Mammary microvascular endothelial cell (primary cell): ENCODE results near the gene TUBB4B. TPM values are rescaled to one million over a fixed set of nuclear protein-coding genes. Genes with fewer than 3 reads are reported as not detected.

Experiments
- total RNA-seq: library from RNA; depleted of rRNA; stranded (reverse); fragments of >200 nt; gene quantifications from 2 replicates; pipeline ENCODE4 v1.2.3, GENCODE V29; 2015

Gene TUBB4B
- total RNA-seq = 1,008 and 1,079 TPM in 2 replicates

DNA sequence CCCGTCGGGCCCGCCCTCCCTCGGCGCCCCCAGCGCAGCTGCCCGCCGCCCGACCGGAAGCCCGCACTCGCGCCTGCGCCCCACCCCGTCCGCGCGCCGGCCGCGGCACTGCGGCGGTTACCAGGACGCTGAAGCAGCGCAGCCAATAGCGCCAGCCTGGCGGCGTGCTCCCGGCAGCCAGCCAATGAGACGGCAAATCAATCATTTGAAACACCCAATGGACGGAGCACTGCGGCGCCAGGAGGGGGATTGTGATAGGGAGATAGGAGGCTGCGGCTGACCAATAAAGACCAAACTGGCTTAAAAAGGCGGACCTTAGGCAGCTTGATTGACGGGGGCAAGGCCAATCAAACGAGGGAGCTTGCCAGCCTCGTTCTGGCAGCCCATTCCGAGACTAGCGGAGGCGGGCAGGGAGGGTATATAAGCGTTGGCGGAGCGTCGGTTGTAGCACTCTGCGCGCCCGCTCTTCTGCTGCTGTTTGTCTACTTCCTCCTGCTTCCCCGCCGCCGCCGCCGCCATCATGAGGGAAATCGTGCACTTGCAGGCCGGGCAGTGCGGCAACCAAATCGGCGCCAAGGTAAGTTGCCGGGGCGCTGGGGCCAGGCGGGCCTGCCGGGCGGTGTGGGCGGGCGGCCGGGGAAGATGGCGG lies at the start of gene TUBB4B:
Gene TUBB4B, plus strand, starts transcription at position 447 of the 649 bp plus-strand sequence. Its CDS starts 74 bp downstream, at position 521.

GRCh38 chr9:137200311-137201204 lies 40.5 kb upstream of the TUBB4B start, which contains the start of gene TPRN:
TSS of gene TPRN (minus strand) at chr9:137200741. CDS start at chr9:137200711, 30 bp downstream.

GRCh38 chr9:137205126-137206069 lies 35.7 kb upstream of the TUBB4B start, which contains the start of the genes NDOR1 and TMEM203:
TSS of gene NDOR1 (plus strand) at chr9:137205700. CDS start at chr9:137205778, 78 bp downstream.
TSS of gene TMEM203 (minus strand) at chr9:137205648. CDS start at chr9:137205414, 234 bp downstream.

GRCh38 chr9:137222190-137223077 lies 18.7 kb upstream of the TUBB4B start, which contains the start of gene RNF208:
TSS of gene RNF208 (minus strand) at chr9:137222240. CDS start at chr9:137221212, 1,028 bp downstream.

GRCh38 chr9:137224830-137225694 lies 16.0 kb upstream of the TUBB4B start, which contains the start of gene CYSRT1:
TSS of gene CYSRT1 (plus strand) at chr9:137225174. CDS start at chr9:137225622, 448 bp downstream.

DNA sequence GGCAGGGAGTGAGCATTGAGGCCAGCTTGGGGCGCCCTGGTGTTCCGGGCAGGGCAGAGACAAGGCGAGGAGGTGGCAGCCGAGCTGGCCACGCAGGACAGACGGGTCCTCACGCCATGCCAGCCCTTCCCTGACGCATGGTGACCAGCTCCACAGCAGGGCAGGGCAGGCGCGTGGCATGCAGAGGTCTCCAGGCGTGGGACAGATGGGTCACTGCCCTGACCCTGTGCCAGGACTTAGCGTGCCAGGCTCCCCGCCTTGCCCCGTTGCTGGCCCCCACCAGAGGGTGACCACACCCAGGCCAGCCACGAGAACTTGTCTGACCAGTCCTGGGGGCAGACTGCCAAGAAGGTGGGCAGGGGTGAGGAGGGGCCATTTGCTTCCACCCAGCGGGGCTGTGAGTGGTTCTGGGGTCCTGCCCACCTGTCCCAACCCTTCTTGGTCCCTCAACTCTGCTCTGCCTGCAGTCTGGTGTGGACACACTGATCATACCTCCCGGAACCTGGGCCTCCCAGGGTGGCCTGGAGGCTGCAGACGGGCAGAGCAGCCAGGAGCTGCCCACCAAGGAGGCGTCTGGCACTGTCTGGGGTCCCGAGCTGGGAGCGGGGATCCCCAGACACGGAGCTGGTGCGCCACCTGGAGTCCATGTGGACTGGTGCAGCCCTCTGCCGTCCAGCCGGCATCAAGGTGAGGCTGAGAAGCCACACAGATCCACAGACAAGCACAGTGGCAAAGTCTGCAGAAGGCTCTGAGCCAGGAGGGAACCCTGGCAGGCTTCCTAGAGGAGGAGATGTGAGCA lies 13.8 kb upstream of the TUBB4B start, which contains the start of gene RNF224:
Gene RNF224, plus strand, starts transcription at position 449 of the 799 bp plus-strand sequence. CDS start 834 bp downstream, outside the sequence.

GRCh38 chr9:137230705-137231371 lies 10.2 kb upstream of the TUBB4B start, which contains the start of gene SLC34A3:
TSS of gene SLC34A3 (plus strand) at chr9:137230901. CDS start at chr9:137231703, 802 bp downstream.

GRCh38 chr9:137251194-137251461 lies 10.0 kb downstream of the TUBB4B start, which contains the start of gene STPG3:
TSS of gene STPG3 (plus strand) at chr9:137251286. CDS start at chr9:137251287, 1 bp downstream.

DNA sequence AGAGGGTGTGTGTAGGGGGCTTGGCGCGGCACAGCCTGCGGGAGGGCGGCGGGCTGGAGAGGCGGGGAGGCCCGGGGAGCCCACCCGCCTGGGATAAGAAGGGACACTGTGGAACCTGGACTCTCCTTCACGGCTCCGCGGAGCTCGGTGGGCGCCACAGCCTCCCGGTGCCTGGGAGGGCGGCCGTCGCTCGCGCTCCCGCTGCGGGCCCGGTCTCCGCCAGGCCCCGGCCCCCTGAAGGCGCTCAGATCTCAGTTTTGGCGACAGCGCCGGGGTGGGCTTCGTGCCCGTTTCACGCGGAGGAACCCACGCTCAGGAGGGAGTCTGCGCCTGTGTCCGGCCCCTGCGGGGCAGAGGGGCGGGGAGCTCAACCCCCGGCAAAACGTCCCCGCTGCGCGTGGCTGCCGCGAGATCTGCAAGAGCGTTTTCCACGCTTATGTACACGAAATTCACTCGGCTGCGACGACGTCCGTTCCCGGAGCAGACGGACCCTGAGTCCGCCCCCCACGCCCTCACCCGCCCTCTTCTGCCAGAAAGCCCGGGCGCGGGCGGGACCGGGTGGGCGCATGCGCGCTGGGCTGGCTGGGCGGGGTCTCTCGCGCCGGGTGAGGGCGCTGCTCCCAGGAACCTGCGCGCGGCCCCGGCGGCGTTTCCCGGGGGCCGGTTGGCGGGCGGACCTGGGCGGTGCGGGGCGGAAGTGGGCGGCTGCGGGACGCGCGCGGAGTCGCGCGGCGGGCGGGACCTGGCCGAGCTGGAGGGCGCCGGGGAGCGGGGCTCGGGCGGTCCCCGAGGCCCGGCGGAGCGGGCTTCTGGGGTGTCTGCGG lies 13.7 kb downstream of the TUBB4B start, which contains the start of gene NELFB:
Gene NELFB, plus strand, starts transcription at position 704 of the 824 bp plus-strand sequence.

GRCh38 chr9:137277329-137278041 lies 36.4 kb downstream of the TUBB4B start, which contains the start of gene TOR4A:
TSS of gene TOR4A (plus strand) at chr9:137277726. CDS start at chr9:137278690, 964 bp downstream.

Other genes with a start within 250 kb of the TUBB4B start
- 53.2 and 65.9 TPM in 2 replicates for gene PAXX, start 248.9 kb upstream of the TUBB4B start, total RNA-seq
- 0.40 TPM in 1 of 2 replicates, not detected in the other for gene CLIC3, start 244.7 kb upstream of the TUBB4B start, total RNA-seq
- 6.9 and 7.3 TPM in 2 replicates for gene ABCA2, start 213.1 kb upstream of the TUBB4B start, total RNA-seq
- not detected in 2 replicates for gene FUT7, start 209.2 kb upstream of the TUBB4B start, total RNA-seq
- gene NPDC1, start 195.1 kb upstream of the TUBB4B start, total RNA-seq = 67.3 and 71.1 TPM in 2 replicates
- gene ENTPD2, start 187.2 kb upstream of the TUBB4B start, total RNA-seq = not detected in 2 replicates
- 28.1 and 30.2 TPM in 2 replicates for gene SAPCD2, start 170.7 kb upstream of the TUBB4B start, total RNA-seq
- 21.9 and 23.0 TPM in 2 replicates for gene UAP1L1, start 163.8 kb upstream of the TUBB4B start, total RNA-seq
- 69.4 and 75.7 TPM in 2 replicates for gene MAN1B1, start 154.3 kb upstream of the TUBB4B start, total RNA-seq
- gene DPP7, start 126.6 kb upstream of the TUBB4B start, total RNA-seq = 88.5 and 107 TPM in 2 replicates
- not detected in 2 replicates for gene GRIN1, start 102.1 kb upstream of the TUBB4B start, total RNA-seq
- not detected in 2 replicates for gene LRRC26, start 71.2 kb upstream of the TUBB4B start, total RNA-seq
- gene TMEM210, start 69.2 kb upstream of the TUBB4B start, total RNA-seq = not detected in 2 replicates
- 17.6 and 25.1 TPM in 2 replicates for gene ANAPC2, start 52.7 kb upstream of the TUBB4B start, total RNA-seq
- gene SSNA1, start 52.6 kb upstream of the TUBB4B start, total RNA-seq = 127 and 150 TPM in 2 replicates
- 6.9 and 7.7 TPM in 2 replicates for gene TPRN, start 40.5 kb upstream of the TUBB4B start, total RNA-seq
- gene TMEM203, start 35.6 kb upstream of the TUBB4B start, total RNA-seq = 36.2 and 39.1 TPM in 2 replicates
- 13.4 and 16.6 TPM in 2 replicates for gene NDOR1, start 35.6 kb upstream of the TUBB4B start, total RNA-seq
- not detected in 2 replicates for gene RNF208, start 19.0 kb upstream of the TUBB4B start, total RNA-seq
- 0.20 and 0.25 TPM in 2 replicates for gene CYSRT1, start 16.1 kb upstream of the TUBB4B start, total RNA-seq
- gene RNF224, start 13.8 kb upstream of the TUBB4B start, total RNA-seq = not detected in 2 replicates
- gene SLC34A3, start 10.4 kb upstream of the TUBB4B start, total RNA-seq = not detected in 2 replicates
- not detected in 2 replicates for gene STPG3, start 10.0 kb downstream of the TUBB4B start, total RNA-seq
- gene NELFB, start 14.0 kb downstream of the TUBB4B start, total RNA-seq = 54.6 and 68.4 TPM in 2 replicates
- gene TOR4A, start 36.4 kb downstream of the TUBB4B start, total RNA-seq = 41.4 and 44.7 TPM in 2 replicates
- 35.8 and 43.9 TPM in 2 replicates for gene NRARP, start 61.0 kb downstream of the TUBB4B start, total RNA-seq
- 7.2 and 8.2 TPM in 2 replicates for gene EXD3, start 181.9 kb downstream of the TUBB4B start, total RNA-seq
- 0.07 TPM in 1 of 2 replicates, not detected in the other for gene NOXA1, start 182.1 kb downstream of the TUBB4B start, total RNA-seq
- gene ENTPD8, start 200.1 kb downstream of the TUBB4B start, total RNA-seq = 0.05 and 1.5 TPM in 2 replicates
- gene NSMF, start 218.0 kb downstream of the TUBB4B start, total RNA-seq = 48.2 and 50.1 TPM in 2 replicates